ENCODE results near the gene LINS1. TPM values are rescaled to one million over a fixed set of nuclear protein-coding genes. Genes with fewer than 3 reads are reported as not detected.

Gene LINS1
- total and polyA plus RNA-seq, 2 donors (not counting 1 experiment from before 2014, with no cell fraction given): 14.3 to 46.4 TPM

- ATAC-seq (ENCODE audit: low read depth): no peak
- CTCF ChIA-PET: no interaction called here
- no peak overlapping the region for H3K4me2 ChIP-seq (replicated peaks; ENCODE audit: low read depth, low read length, poor library complexity, severe bottlenecking)
Measured at GRCh38 chr15:100521907-100522306, 80.1 kb downstream of the LINS1 start.

More at GRCh38 chr15:100521907-100522306, 80.1 kb downstream of the LINS1 start:
- H3K9me3 ChIP-seq (ENCODE audit: control extremely low read depth in 1 of 3, control insufficient read depth in 2 of 3, insufficient read depth in 1 of 3, low read length in 2 of 3): no peaks in the 10 kb centered on the region
- no peak for DNase-seq
- H3K79me2 ChIP-seq (ENCODE audit: control insufficient read depth, insufficient read depth, low read length): no peaks in the 10 kb centered on the region
- H3K9ac ChIP-seq (ENCODE audit: low read length): no peak overlapping the region
- Mint-ChIP-seq H3K27ac (no peak overlapping the region), H3K4me1 (peaks cover 12% of the 10 kb centered on the region), H3K9me3 (ENCODE audit: insufficient read depth) (no peaks in the 10 kb centered on the region), H3K4me3 (no peak overlapping the region), H3K27me3 (peaks cover 14% of the 10 kb centered on the region)
- peaks cover 11 to 12% of the 10 kb centered on the region in 2 donors for H3K4me1 ChIP-seq (ENCODE audit: control insufficient read depth in 2 of 2, insufficient read depth in 2 of 2, low read length in 2 of 2)
- POLR2A ChIA-PET: no interaction called here
- TF ChIP-seq CTCF (IDR thresholded peaks at IDR 0.05): no peak
- TF ChIP-seq EZH2 (IDR thresholded peaks at IDR 0.05; ENCODE audit: borderline replicate concordance, insufficient read depth, low read depth, low read length, poor library complexity, severe bottlenecking): no peak
- no peaks in the 10 kb centered on the region for H4K20me1 ChIP-seq (ENCODE audit: control insufficient read depth, insufficient read depth, low read length, poor library complexity, severe bottlenecking)
- no peaks in the 10 kb centered on the region for H3K36me3 ChIP-seq (replicated peaks in 1 of 2; ENCODE audit: control extremely low read depth in 1 of 2, control insufficient read depth in 1 of 2, extremely low read depth in 1 of 2, insufficient read depth in 2 of 2, low read length in 1 of 2)
- no peak overlapping the region for H3K4me3 ChIP-seq (ENCODE audit: control extremely low read depth in 1 of 5, extremely low read depth in 1 of 5, insufficient read depth in 1 of 5, low read depth in 2 of 5, low read length in 4 of 5)
- 100% methylated on average over 1 of the region's 3 CpGs for WGBS (ENCODE audit: insufficient coverage)
- no peak overlapping the region for H3K27ac ChIP-seq (ENCODE audit: low read length in 2 of 2)
- H2AFZ ChIP-seq (ENCODE audit: insufficient read depth, low read depth, low read length, poor library complexity, severe bottlenecking): no peak overlapping the region
- intact Hi-C loops (cut with micrococcal nuclease): no loop called here
- H3K27me3 ChIP-seq (replicated peaks in 1 of 4; ENCODE audit: control extremely low read depth in 1 of 4, control insufficient read depth in 3 of 4, insufficient read depth in 4 of 4, low read length in 3 of 4): peaks cover 0 to under 1% (median 0%) of the 10 kb centered on the region in 4 experiments
